SK-N-SH treated with all-trans-retinoic acid at 6 μM for 48 hours (cell line): ENCODE measurements around the gene TRABD2B.

Source experiments
- ATAC-seq: fragments of 200-7000 bp; cut with Tn5 transposase; 3 replicates; pipeline ENCODE4 v1.9.1; 2020; ENCODE audit warnings: mild to moderate bottlenecking, moderate library complexity
- ARNTL ChIP-seq: fragments of 450-650 bp; formaldehyde crosslinking; IDR thresholded peaks from 2 replicates; pipeline ENCODE4 v1.5.0; 2020; ENCODE audit warnings: low read depth, mild to moderate bottlenecking, moderate library complexity, borderline replicate concordance
- BACH2 ChIP-seq: fragments of 250-450 bp; sonication (Bioruptor Pico); IDR thresholded peaks from 2 replicates; pipeline ENCODE4 v1.9.0; 2021; ENCODE audit warnings: mild to moderate bottlenecking, borderline replicate concordance
- CSDC2 ChIP-seq: fragments of 250-450 bp; sonication (Bioruptor Pico); IDR thresholded peaks from 2 replicates; pipeline ENCODE4 v1.5.0; 2020; ENCODE audit warnings: mild to moderate bottlenecking, moderate library complexity
- ESRRG ChIP-seq: fragments of 250-450 bp; sonication (Bioruptor Pico); IDR thresholded peaks from 2 replicates; pipeline ENCODE4 v1.6.1; 2021; ENCODE audit warnings: mild to moderate bottlenecking
- OSR1 ChIP-seq: fragments of 250-450 bp; sonication (Bioruptor Pico); IDR thresholded peaks from 2 replicates; pipeline ENCODE4 v1.8.0; 2022; ENCODE audit warnings: moderate library complexity, mild to moderate bottlenecking, inconsistent platforms
- PPARA ChIP-seq: fragments of 250-450 bp; sonication (Bioruptor Pico); IDR thresholded peaks from 2 replicates; pipeline ENCODE4 v1.5.0; 2020; ENCODE audit warnings: mild to moderate bottlenecking, borderline replicate concordance
- RARB ChIP-seq: fragments of 250-450 bp; sonication (Bioruptor Pico); IDR thresholded peaks from 2 replicates; pipeline ENCODE4 v1.8.0; 2021; ENCODE audit warnings: mild to moderate bottlenecking, moderate library complexity
- SNAI2 ChIP-seq: fragments of 250-450 bp; sonication (Bioruptor Pico); IDR thresholded peaks from 2 replicates; pipeline ENCODE4 v1.5.0; 2020; ENCODE audit warnings: mild to moderate bottlenecking, moderate library complexity
- TCF4 ChIP-seq: fragments of 250-450 bp; sonication (Bioruptor Pico); IDR thresholded peaks from 2 replicates; pipeline ENCODE4 v1.8.0; 2021; ENCODE audit warnings: mild to moderate bottlenecking, moderate library complexity, borderline replicate concordance
- TOX ChIP-seq: fragments of 250-450 bp; sonication (Bioruptor Pico); IDR thresholded peaks from 2 replicates; pipeline ENCODE4 v1.8.0; 2021; ENCODE audit warnings: mild to moderate bottlenecking, moderate library complexity, borderline replicate concordance
- ZC3H10 ChIP-seq: fragments of 250-450 bp; sonication (Bioruptor Pico); IDR thresholded peaks from 2 replicates; pipeline ENCODE4 v1.5.1; 2021; ENCODE audit warnings: mild to moderate bottlenecking, moderate library complexity
- ZFP3 ChIP-seq: fragments of 250-450 bp; sonication (Bioruptor Pico); IDR thresholded peaks from 2 replicates; pipeline ENCODE4 v1.5.0; 2020; ENCODE audit warnings: mild to moderate bottlenecking, moderate library complexity
- ZFP30 ChIP-seq: fragments of 450-650 bp; formaldehyde crosslinking; IDR thresholded peaks from 2 replicates; pipeline ENCODE4 v1.5.0; 2022; ENCODE audit warnings: mild to moderate bottlenecking, moderate library complexity
- ZNF565 ChIP-seq: fragments of 450-650 bp; formaldehyde crosslinking; conservative IDR thresholded peaks from 2 replicates; pipeline ENCODE4 v1.5.0; 2020; ENCODE audit warnings: low read depth, mild to moderate bottlenecking, moderate library complexity
- ZNF8 ChIP-seq: fragments of 450-650 bp; formaldehyde crosslinking; IDR thresholded peaks from 2 replicates; pipeline ENCODE4 v1.5.0; 2020; ENCODE audit warnings: mild to moderate bottlenecking, moderate library complexity
- TF ChIP-seq, protein P1 (sequence below): fragments of 250-450 bp; sonication (Bioruptor Pico); IDR thresholded peaks from 2 replicates; pipeline ENCODE4 v1.8.0; 2020; ENCODE audit warnings: mild to moderate bottlenecking, moderate library complexity, borderline replicate concordance
- TF ChIP-seq, protein P2 (sequence below): fragments of 250-450 bp; sonication (Bioruptor Pico); IDR thresholded peaks from 2 replicates; pipeline ENCODE4 v1.5.0; 2020; ENCODE audit warnings: mild to moderate bottlenecking, moderate library complexity
- TF ChIP-seq, protein P3 (sequence below): fragments of 250-450 bp; sonication (Bioruptor Pico); IDR thresholded peaks from 2 replicates; pipeline ENCODE4 v1.5.1; 2021; ENCODE audit warnings: mild to moderate bottlenecking, moderate library complexity
- TF ChIP-seq, protein P4 (sequence below): fragments of 250-450 bp; sonication (Bioruptor Pico); IDR thresholded peaks from 2 replicates; pipeline ENCODE4 v1.8.0; 2021; ENCODE audit warnings: low read depth, mild to moderate bottlenecking, moderate library complexity, borderline replicate concordance

Gene TRABD2B

DNA sequence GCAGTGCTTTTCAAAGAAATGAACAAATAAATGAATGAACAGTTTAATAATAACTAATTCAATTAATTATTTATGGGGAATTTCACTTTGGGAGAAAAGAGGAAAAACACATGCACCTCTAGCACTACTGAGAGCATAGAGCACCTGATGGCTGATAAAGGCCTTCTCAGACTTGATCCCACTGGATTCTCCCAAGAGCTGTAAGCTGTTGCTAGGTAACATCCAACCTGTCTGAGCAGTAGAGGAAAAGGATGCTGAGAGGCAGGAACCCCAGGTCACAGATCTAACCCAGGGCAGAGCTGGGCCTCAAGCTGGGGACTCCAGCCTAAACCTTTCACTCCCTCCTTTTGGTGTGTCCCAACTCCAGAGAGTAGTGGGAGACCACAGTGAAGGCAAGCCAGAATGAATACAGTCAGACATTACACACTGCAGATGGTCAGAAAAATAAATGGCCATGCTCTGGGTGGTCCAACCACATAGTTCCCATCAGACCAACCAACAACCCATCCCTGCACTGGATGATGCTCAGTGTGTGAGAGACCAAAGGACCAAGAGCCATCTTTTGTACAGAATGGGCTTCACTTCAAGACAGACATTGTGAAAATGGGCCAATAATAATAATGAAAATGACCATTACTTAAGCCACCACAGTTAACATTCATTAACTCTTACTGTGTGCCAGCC, 15.4 kb downstream of the TRABD2B start (continued):
- no peak for TF ChIP-seq RARB
- TF ChIP-seq, all 23 proteins: peak for 0

DNA sequence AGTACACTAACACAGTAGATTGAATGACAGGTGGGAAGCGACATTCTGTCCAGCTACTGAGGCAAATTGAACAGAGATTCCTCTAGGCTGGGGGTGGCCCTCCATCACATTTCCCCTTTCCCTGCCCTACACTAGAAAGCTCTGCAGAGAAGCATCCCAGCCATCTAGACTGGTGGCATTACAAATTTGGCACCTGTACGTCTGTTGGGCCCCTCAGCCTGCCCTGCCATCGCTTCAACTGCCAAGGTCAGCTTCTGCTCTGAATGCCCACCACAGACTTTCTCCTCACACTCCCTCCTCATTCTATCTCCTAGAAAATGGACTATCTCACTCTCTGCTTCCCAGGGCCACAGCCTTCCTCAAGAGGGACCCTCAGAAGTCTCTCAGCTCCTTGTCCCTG, 16.7 kb downstream of the TRABD2B start:
- no peak for ATAC-seq
- TF ChIP-seq ZNF8 (CRISPR knock-in tag), result no peak
- TF ChIP-seq ARNTL (CRISPR knock-in tag), result no peak
- no peak for TF ChIP-seq ZNF565 (CRISPR knock-in tag)
- TF ChIP-seq CSDC2 (CRISPR knock-in tag), result no peak
- TF ChIP-seq, protein P1, sequence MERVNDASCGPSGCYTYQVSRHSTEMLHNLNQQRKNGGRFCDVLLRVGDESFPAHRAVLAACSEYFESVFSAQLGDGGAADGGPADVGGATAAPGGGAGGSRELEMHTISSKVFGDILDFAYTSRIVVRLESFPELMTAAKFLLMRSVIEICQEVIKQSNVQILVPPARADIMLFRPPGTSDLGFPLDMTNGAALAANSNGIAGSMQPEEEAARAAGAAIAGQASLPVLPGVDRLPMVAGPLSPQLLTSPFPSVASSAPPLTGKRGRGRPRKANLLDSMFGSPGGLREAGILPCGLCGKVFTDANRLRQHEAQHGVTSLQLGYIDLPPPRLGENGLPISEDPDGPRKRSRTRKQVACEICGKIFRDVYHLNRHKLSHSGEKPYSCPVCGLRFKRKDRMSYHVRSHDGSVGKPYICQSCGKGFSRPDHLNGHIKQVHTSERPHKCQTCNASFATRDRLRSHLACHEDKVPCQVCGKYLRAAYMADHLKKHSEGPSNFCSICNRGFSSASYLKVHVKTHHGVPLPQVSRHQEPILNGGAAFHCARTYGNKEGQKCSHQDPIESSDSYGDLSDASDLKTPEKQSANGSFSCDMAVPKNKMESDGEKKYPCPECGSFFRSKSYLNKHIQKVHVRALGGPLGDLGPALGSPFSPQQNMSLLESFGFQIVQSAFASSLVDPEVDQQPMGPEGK (CRISPR knock-in tag), result no peak
- TF ChIP-seq TOX (CRISPR knock-in tag), result no peak
- TF ChIP-seq BACH2 (CRISPR knock-in tag), result no peak
- TF ChIP-seq PPARA, result no peak
- no peak for TF ChIP-seq ZFP3
- TF ChIP-seq OSR1 (CRISPR knock-in tag), result no peak
- TF ChIP-seq ESRRG, result no peak
- TF ChIP-seq ZC3H10 (CRISPR knock-in tag), result no peak
- TF ChIP-seq, protein P2, sequence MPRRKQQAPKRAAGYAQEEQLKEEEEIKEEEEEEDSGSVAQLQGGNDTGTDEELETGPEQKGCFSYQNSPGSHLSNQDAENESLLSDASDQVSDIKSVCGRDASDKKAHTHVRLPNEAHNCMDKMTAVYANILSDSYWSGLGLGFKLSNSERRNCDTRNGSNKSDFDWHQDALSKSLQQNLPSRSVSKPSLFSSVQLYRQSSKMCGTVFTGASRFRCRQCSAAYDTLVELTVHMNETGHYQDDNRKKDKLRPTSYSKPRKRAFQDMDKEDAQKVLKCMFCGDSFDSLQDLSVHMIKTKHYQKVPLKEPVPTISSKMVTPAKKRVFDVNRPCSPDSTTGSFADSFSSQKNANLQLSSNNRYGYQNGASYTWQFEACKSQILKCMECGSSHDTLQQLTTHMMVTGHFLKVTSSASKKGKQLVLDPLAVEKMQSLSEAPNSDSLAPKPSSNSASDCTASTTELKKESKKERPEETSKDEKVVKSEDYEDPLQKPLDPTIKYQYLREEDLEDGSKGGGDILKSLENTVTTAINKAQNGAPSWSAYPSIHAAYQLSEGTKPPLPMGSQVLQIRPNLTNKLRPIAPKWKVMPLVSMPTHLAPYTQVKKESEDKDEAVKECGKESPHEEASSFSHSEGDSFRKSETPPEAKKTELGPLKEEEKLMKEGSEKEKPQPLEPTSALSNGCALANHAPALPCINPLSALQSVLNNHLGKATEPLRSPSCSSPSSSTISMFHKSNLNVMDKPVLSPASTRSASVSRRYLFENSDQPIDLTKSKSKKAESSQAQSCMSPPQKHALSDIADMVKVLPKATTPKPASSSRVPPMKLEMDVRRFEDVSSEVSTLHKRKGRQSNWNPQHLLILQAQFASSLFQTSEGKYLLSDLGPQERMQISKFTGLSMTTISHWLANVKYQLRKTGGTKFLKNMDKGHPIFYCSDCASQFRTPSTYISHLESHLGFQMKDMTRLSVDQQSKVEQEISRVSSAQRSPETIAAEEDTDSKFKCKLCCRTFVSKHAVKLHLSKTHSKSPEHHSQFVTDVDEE (CRISPR knock-in tag), result no peak

DNA sequence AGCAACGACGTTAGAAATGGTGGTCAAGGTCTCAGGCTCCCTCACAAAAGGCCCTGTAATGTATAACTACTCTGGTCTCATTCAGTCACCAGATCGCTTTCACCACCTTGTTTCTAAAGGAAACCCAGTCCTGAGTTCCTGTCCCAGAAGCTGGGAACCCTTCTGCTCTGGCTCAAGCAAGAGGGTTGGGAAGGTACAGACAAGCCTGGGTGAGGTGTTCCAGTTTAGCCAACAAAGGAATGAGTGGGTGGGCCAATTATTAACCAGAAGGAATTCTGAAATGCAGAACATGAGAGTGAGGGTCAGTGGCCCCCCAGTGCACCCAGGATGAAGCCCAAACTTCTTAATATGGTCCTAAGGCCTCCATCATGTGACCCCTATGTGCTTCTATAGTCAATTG, 17.5 kb downstream of the TRABD2B start:
- no peak for TF ChIP-seq ZFP30
- TF ChIP-seq ZNF8 (CRISPR knock-in tag), result no peak
- TF ChIP-seq BACH2 (CRISPR knock-in tag), result no peak
- ATAC-seq, result no peak

DNA sequence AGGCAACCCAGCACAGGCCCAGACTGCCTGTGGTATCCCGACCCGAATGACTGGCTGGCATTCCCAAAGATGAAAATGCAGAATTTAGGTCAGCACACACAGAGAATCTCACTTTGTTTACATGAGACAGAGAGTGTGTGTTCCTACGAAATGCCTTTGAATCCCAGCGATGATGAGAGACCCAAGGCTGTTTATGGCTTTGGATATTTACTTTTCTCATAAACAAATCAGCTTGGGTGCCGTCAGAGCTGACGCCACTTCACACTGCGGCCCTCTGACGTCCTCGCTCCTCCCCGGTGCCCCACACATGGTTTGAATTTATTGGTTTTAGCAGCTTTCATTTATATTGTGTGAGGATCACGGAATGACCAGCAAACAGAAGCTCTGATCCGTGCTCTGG, 18.7 kb downstream of the TRABD2B start:
- TF ChIP-seq, protein P3, sequence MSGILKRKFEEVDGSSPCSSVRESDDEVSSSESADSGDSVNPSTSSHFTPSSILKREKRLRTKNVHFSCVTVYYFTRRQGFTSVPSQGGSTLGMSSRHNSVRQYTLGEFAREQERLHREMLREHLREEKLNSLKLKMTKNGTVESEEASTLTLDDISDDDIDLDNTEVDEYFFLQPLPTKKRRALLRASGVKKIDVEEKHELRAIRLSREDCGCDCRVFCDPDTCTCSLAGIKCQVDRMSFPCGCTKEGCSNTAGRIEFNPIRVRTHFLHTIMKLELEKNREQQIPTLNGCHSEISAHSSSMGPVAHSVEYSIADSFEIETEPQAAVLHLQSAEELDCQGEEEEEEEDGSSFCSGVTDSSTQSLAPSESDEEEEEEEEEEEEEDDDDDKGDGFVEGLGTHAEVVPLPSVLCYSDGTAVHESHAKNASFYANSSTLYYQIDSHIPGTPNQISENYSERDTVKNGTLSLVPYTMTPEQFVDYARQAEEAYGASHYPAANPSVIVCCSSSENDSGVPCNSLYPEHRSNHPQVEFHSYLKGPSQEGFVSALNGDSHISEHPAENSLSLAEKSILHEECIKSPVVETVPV (CRISPR knock-in tag), result no peak
- TF ChIP-seq, protein P4, sequence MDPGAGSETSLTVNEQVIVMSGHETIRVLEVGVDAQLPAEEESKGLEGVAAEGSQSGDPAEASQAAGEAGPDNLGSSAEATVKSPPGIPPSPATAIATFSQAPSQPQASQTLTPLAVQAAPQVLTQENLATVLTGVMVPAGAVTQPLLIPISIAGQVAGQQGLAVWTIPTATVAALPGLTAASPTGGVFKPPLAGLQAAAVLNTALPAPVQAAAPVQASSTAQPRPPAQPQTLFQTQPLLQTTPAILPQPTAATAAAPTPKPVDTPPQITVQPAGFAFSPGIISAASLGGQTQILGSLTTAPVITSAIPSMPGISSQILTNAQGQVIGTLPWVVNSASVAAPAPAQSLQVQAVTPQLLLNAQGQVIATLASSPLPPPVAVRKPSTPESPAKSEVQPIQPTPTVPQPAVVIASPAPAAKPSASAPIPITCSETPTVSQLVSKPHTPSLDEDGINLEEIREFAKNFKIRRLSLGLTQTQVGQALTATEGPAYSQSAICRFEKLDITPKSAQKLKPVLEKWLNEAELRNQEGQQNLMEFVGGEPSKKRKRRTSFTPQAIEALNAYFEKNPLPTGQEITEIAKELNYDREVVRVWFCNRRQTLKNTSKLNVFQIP (CRISPR knock-in tag), result no peak
- TF ChIP-seq, protein P2 (CRISPR knock-in tag), result no peak
- TF ChIP-seq ZNF8 (CRISPR knock-in tag), result no peak
- no peak for TF ChIP-seq RARB
- TF ChIP-seq ZFP3, result no peak
- TF ChIP-seq, protein P1 (CRISPR knock-in tag), result no peak
- TF ChIP-seq SNAI2 (CRISPR knock-in tag), result no peak
- no peak for TF ChIP-seq TOX (CRISPR knock-in tag)
- TF ChIP-seq ZNF565 (CRISPR knock-in tag), result no peak
- TF ChIP-seq ZFP30, result no peak
- no peak for TF ChIP-seq TCF4 (CRISPR knock-in tag)
- no peak for TF ChIP-seq ZC3H10 (CRISPR knock-in tag)
- no peak for ATAC-seq
